Measurements from ENCODE around the gene CCDC18. TPM values are rescaled to one million over a fixed set of nuclear protein-coding genes. Genes with fewer than 3 reads are reported as not detected.
"Not testable (repeated sequence)": the region's sequence is repeated elsewhere in the genome, so short reads cannot be mapped to it uniquely, and the experiment has no call there.

CCDC18 gene
- total RNA-seq, 1 donor from 2014 or later: 3.8 TPM

DNA sequence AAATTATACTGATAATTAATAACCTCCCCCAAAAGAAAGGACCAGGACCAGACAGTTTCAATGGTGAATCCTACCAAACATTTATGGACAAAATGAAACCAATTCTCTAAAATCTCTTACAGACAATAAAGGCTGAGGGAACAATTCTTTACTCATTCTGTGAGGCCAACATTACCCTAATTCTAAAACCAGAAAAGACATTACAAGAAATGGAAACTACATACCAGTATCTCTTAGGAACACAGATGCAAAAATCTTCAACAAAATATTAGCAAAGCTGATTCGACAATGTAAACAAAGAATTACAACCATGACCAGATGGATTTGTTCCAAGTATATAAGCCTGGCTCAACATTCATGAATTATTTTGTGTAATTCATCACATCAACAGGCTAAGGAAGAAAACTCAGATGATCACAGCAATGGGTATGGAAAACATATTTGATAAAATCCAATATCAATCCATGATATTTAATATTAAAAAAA is 8.9 kb upstream of the CCDC18 start:
- DNase-seq (ENCODE audit: low spot score): no peak

DNA sequence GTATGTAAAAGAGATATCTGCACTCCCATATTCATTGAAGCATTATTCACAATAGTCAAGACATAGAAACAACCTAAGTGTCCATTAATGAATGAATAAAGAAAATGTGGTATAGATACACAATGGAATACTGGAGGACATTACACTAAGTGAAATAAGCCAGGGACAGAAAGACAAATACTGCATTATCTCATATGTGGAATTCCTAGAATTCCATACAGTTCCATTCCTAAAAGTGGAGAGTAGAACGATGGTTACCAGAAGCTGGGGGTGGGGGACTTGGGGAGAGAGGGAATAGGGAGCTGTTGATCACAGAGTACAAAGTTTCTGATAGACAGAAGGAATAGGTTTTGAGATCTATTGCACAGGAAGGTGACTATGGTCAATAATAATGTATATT is 7.7 kb upstream of the CCDC18 start:
- no peak for DNase-seq (ENCODE audit: low spot score)

DNA sequence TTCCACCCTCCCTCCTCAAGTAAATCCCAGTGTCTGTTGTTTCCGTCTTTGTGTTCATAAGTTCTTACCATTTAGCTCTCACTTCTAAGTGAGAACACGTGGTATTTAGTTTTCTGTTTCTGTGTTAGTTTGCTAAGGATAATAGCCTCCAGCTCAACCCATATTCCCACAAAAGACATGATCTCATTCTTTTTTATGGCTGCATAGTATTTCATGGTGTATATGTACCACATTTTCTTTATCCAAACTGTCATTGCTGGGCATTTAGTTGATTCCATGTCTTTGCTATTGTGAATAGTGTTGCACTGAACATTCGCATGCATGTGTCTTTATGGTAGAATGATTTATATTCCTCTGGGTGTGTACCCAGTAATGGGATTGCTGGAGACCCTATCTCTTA is 5.9 kb upstream of the CCDC18 start:
- not testable (repeated sequence) for DNase-seq (ENCODE audit: low spot score)

DNA sequence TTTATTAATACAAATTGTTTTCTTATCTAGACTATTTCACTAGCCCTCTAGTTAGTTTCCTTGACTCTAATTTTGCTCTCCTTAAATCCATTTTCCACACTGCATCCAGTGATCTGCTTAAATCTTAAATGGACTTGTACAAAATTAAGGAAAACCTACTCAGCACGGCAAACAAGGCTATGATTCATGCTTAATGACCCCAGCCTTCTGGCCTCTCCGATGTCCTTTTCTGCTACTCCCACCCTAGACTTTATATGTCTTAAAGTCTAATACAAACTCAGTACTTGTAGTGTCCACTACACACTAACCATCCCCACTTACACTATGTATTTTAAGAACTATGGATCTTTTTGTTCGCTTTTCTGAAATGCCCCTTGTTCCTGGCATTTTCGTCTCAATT is 2.5 kb upstream of the CCDC18 start:
- no peak for DNase-seq (ENCODE audit: low spot score)

DNA sequence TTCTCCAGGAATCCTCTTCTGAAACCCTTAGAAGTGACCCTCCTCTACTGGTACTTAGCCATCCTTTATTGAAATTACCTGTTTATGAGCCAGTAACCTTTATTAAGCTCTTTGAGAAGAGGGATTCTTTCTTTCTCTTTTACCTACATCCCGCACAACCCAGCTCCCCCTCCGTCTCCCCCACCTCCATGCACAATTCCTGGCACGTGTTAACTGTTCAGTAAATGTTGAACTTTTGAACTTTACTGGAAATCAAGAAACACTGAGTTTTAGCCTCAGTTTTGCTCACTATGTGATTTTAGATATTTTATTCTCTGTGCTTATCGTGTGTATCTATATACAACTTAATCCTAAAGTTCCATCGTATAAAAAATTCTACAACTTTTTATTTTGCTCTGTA is 2.1 kb upstream of the CCDC18 start:
- no peak for DNase-seq (ENCODE audit: low spot score)

DNA sequence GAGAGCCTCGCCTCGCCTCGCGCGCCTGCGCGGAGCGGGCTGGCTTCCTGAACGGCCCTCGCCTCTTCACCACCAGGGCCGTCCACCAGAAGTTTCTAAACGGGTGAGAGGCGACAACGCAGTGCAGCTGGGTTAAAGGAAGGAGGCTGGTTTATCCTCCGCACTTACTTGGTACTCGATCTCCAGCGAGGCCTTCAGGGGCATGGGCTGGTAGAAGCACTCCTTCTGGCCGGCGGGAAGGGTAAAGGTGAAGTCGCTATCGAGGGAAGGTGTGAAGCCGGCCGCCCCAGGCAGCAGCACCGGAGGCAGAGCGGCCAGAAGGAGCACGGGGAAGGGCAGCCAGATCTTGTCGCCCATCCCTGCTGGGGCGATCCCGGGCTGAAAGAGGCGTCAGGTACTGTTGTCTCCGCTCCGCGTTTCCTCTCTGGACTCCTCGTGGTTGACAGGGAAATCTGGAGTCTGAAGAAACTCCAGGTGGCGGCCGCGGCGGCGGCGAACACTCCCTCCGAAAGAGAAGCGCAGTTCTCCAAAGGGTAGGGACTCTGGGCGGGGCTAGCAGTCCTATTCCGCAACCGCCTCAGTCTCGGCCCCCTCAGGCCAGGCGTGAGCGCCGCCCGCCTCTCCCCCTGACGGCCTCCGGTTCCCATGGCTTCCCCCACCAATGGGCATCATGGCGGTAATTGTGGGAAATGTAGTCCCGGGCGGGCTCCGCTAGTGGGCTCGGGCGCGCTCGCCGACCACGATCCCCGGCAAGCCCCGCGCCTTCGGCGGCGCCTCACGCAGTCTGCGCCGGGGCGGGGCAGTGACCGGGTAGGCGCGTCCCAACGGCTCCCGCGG is 420 bp upstream of the CCDC18 start, which contains the start of gene TMED5:
Gene TMED5 (minus strand): TSS at position 528 of the 837 bp plus-strand sequence. CDS start 171 bp downstream, at position 357.
- DNase-seq (ENCODE audit: low spot score): peak; percentile 99

DNA sequence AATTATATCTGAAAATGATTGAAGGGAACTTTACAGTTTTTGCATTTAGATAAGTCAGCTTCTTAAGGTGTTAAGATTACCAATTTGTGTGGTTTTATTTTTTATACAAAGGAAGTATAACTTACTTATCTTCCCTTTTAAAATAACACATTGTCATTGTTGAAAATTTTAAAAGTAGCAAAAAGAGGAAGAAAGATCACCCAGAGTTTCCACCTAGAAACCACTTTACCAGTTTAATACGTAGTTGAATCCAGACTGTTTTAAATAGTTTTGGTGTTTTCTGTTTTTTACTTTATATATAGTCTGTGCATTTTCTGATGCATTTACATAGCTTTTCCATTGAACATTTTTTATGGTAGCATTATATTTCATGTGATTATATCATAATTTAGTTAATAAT is 6.1 kb downstream of the CCDC18 start:
- no peak for DNase-seq (ENCODE audit: low spot score)

DNA sequence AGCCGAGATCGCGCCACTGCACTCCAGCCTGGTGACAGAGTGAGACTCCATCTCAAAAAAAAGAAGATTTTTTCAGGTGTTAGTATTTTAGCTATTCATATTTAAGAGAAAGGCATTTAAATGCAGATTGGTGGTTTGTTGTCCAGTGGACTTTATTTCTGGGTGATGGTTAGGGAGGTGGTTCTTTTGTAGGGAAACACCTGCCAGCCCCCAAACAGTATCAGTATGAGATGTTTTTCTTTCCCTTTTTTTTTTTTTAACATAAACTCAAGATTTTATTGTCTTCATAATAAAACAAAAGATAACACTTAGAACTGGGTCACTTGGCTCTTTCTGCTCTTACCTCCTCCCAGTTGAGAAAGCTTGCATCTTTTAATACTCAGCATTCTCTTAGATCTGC is 9.9 kb downstream of the CCDC18 start:
- no peak for DNase-seq (ENCODE audit: low spot score)

DNA sequence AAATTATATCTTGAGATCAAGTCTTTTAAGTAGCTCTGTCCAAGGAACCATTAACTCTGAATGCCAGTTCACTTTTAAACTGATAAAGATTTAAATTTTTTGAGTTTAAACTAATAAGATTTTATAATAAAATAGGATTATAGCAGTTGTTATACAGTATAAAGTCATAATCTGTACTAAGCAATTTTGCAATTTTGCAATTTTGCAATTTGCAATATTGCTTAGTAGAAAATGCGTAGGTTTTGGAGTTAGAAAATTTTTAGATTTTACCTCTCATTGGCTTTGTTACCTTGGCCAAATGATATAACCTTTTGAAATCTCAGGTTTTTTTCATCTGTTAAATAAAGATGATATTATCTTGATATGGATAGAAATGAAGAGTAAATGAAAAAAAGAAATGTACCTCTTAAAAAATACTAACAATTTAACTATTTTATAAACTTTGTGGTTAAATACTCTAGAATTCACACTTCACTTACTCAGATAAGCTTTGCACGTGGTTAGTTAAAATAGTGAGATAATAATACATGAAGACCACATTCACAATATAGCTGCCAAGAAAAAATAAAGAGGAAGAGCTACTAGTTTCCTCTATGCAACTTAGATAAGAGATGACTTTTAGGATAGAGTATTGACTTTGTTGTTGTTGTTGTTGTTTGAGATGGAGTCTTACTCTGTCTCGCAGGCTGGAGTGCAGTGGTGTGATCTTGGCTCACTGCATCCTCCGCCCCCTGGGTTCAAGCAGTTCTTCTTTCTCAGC is 13.9 kb downstream of the CCDC18 start:
- DNase-seq (ENCODE audit: low spot score): no peak

DNA sequence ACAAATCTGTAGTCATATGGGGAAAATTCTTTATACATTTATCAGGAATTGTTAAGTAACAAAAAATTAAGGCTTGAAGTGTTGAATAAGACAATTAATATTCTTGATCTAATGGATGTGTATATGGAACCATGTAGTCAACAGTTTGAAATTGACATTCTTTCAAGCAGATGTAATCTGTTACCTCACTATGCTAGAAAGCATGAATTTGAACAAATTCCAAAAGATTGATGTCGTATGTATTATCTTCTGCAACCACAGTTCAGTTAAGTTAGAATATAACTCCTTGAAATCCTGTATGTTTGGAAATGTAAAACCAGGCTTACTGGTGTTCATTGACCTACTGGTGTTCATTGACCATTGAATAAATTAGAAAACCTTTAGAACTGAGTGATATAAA is 16.1 kb downstream of the CCDC18 start:
- no peak for DNase-seq (ENCODE audit: low spot score)

DNA sequence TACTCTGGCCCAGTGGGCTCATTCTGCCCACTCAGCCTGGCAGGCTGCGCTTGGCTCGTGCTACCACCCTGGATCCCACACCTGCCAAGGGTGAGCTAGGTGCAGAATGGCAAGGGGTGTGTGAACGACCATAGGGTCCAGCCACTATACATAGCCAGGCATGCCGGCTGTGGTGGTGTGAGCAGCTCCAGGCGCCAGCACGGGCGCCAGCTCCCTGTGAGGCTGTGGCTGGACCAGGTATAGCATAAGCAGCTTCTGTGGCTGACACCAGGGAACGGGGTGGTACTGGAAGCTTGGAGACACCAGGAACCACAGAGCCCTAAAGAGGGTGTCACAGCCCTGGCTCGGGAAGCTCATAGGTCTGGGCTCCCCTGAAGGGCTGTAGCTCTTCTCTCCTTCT is 18.6 kb downstream of the CCDC18 start:
- no peak for DNase-seq (ENCODE audit: low spot score)

DNA sequence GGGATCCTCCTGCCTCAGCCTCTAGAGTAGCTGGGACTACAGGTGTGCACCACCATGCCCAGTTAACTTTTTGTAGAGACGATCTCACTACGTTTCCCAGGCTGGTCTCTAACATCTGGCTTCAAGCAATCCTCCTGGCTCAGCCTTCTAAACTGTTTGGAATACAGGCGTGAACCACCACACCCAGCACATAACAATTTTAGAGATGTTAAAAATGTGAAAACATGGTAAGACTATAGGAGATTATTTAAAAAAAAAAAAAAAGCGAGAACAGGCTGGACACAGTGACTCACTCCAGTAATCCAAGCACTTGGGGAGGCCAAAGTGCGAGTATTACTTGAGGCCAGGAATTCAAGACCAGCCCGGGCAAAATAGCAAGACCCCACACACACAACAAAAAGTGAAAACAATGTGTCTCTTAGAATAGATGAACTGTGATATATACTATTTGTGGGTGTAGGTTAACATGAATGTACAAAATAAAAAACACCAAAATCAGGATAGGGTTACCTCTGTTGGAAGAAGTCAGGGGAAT is 19.6 kb downstream of the CCDC18 start:
- no peak for DNase-seq (ENCODE audit: low spot score)

DNA sequence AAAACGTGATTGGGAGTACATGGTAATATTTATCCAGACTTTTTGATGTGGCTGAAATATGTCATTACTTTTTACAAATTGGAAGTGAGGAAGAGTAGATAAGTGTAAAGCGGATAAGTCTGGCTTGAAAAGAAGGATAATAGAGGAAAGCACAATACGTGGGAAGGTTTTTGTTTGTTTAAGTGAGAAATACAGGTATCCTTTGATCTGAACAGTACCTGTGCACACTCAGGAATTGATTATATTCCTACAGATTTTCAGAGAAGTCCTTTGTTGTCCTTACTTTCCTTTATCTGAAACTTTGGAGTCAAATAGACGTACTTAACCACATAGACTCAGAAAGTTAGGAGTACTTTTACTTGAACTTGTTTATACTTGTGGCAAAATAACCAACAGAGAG is 20.2 kb downstream of the CCDC18 start:
- DNase-seq (ENCODE audit: low spot score): no peak

DNA sequence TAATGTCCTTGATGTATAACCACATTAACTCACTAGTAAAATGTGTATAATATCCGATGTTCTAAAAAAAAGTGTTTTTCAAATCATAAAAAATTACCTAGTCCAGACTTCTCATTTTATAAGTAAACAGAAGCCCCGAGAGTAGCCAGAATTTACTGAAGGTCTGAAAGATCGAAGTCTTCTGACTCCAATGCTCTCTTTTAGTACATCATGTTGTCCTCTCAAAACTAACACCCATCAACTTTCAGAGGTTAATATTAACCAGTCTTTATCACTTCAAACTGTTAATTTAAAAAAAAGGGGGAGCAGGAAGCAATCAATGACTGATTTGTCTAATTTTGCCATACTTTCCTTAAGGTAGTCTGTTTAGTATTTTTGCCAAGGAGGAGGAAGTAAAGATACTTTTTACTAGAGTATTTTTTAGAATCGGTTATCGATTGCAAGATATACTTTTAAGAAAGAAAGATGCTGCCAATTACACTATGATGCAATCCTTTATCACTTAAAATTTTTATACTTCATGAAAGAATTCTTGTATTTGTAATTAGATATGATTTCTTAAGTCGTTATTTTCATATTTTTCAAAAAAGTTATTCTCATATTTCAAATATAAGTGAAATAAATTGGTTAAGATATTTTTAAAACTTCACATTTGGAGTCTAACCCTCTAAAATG is 25.5 kb downstream of the CCDC18 start:
- DNase-seq (ENCODE audit: low spot score): no peak

DNA sequence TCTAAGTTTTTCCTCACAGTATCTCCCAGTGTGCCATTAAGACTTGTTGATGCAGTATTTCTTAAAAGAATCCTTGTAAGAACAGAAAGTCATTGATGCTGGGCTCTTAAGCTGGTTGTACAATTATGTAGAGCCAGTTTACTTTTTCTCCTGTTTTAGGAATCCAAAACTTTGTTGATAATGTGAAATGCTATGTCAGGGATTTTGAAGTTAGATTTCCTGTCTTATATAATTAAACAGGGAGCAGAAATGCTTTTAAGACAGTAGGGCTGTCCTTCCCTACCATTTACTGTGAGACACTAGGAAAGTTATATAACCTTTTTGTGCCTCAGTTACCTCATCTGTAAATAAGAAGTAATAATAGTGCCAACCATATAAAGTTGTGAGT is 26.0 kb downstream of the CCDC18 start:
- DNase-seq (ENCODE audit: low spot score): no peak

DNA sequence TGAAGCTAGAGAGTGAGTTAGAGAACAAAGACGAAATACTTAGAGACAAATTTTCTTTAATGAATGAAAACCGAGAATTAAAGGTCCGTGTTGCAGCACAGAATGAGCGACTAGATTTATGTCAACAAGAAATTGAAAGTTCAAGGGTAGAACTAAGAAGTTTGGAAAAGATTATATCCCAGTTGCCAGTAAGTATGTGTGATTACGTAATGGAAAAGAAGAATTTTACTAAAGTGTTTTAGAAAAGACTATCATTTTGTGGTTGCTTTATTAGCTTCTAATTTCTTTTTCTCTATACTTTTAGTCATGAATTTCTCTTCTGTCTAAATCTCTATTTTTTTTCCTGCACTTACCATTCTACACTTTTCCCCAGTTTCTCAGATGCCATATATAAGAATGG is 26.7 kb downstream of the CCDC18 start:
- DNase-seq (ENCODE audit: low spot score): no peak

DNA sequence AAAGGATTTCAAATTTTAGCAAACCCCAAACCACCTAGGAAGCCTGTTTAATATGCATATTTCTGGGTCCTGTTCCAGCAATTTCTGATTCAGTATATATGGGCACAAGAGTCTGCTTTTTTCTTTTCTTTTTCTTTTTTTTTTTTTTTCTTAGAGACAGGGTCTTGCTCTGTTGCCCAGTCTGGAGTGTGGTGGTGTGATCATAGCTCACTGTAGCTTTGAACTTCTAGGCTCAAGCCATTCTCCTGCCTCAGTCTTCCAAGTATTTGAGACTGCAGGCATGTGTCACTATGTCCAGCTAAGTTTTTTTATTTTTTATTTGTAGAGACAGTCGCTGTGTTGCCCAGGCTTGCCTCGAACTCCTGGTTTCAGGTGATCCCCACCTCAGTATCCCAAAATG is 34.8 kb downstream of the CCDC18 start:
- no peak for DNase-seq (ENCODE audit: low spot score)

DNA sequence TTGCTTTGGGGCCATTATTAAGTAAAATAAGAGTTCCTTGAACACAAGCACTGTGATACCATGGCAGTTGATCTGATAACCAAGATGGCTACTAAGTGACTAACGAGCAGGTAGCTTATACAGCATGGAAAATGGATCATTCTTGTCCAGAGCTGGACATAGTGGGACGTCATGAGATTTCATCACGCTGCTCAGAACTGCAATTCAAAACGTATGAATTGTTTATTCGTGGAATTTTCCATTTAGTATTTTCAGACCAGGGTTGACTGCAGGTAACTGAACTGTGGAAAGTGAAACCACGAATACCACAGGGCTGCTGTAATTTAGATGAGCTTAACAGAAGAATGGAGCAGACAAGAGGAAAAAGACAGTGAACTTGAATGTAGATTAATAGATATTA is 38.9 kb downstream of the CCDC18 start:
- no peak for DNase-seq (ENCODE audit: low spot score)

DNA sequence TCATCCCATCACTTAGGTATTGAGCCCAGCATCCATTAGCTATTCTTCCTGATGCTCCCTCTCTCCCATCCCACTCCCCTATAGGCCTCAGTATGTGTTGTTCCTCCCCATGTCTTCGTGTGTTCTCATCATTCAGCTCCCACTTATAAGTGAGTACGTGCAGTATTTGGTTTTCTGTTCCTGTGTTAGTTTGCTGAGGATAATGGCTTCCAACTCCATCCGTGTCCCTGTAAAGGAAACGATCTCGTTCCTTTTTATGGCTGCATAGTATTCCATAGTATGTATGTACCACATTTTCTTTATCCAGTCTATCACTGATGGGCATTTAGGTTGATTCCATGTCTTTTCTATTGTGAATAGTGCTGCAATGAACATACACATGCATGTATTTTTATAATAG is 40.2 kb downstream of the CCDC18 start:
- not testable (repeated sequence) for DNase-seq (ENCODE audit: low spot score)

DNA sequence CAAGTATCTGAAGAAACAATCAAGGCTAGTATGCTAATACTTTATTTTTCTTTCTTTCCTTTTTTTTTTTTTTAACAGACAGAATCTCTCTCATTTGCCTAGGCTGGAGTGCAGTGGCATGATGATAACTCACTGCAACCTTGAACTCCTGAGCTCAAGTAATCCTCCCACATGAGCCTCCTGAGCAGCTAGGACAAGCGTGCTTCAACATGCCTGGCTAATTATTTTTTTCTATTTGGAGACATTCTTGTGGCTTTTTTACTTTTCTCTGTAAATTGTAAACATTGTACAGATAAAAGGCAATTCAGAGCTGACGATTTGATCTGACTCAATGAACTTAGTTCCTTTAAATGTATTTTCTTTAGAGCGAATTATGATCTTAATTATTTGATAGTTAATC is 41.4 kb downstream of the CCDC18 start:
- no peak for DNase-seq (ENCODE audit: low spot score)

DNA sequence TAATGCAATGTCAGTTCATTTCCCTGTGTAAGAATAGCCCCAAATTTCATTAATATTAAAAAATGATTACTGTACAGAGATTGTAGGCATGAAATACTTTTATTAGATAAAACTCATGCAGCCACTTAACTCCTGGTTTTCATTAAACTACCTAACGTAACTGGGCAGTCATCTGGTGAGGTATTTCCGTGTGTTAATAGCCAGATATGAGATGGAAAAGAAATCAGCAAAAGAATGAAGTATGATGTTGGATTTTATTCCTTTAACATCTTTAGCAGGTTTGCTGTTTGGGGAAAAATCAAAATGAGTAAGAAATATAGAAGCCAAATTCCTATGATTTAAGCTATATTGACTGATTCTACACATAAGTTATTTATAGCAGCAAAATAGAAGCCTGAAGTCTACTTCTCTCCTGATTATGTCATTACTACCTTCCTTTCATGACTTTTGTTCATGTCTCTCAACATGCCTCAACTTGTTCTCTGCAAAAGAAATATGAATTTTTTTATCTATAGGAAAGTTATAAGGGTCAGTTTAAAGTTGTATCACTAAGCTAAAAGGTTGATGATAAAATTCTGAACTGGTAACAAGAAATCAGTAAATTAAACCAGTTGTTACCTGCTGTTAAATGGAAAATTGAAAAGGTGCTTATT is 42.6 kb downstream of the CCDC18 start:
- no peak for DNase-seq (ENCODE audit: low spot score)

DNA sequence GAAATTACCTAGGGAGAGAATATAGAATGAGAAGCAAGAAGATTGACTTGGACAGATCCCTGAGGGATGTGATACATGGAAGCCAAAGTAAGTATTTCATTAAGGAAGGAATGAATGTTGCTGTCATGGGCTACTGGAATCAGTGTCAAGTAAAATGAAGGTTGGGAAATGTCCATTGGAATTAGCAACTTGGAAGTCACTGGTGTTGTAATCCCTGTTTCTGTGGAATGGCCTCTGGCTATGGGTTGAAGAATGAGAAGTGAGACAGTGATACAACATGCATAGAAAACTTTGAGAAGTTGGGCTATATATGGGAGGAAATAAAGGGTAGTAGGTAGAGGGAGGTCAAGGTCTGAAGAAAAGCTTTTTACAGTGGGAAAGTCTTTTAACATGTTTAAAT is 54.7 kb downstream of the CCDC18 start:
- DNase-seq (ENCODE audit: low spot score): no peak
